GM12801 (cell line): ENCODE measurements around the gene ANKRD11.

Experiments used
- CTCF ChIP-seq: IDR thresholded peaks from one replicate; pipeline ENCODE4 v1.5.1; 2011; ENCODE audit warnings: control low read depth; ENCODE audit not compliant: insufficient read length; ENCODE audit errors: extremely low read depth

Gene ANKRD11

DNA sequence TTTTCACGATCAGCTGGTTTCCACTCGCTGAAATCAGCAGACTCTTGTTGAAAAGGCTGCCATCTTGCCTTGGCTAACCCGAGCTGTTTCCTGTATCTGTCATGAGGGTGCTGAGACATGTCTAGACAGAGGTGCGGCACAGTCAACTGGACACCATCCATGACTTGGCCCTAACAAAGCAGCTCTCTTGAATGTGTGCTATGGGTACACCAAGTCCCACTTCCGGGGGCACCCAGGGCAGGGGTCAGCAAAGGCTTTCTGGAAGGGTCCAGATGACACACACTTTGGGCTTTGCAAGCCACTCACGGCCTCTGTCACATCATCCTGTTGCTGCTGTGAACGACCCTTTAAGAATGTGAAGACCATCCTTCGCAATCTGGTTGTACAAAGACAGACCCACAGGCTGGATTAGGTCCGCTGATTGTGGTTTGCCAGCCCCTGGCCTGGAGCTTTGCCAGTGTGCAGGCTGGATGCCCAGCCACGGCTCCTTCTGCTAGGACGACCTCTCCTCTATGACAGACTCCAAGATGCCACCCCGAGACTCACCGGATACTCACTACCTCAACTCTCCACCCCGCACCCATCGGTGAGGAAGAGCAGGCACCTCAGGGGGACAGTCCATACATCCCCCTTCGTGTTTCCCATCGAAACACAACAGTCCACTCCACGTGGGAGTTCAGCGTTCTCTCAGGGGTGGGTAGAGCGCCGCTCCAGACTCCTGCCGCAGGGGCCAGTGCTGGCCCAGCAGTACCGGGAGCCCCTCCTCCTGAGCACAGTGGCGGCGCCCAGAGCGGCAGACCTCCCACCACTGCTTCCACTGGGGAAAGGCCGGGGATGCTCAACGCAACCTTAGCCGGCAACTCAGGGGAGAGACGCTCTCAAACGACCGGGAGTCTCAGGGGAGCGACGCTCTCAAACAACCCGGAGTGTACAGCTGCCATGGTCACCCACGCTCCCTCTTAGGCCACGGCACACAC, 123.5 kb downstream of the ANKRD11 start:
- no peak for TF ChIP-seq CTCF

DNA sequence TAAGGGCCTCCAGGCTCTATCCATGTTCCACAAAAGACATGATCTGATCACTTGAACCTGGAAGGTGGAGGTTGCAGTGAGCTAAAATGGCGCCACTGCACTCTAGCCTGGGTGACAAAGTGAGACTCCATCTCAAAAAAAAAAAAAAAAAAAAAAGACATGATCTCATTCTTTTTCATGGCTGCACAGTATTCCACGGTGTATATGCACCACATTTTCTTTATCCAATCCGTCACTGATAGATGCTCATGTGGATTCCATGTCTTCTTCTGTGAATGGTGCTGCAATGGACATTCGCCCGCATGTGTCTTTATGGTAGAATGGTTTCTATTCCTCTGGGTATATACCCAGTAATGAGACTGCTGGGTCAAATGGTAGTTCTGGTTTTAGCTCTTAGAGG, 124.4 kb downstream of the ANKRD11 start:
- no peak for TF ChIP-seq CTCF

- TF ChIP-seq CTCF = no peak
Measured at GRCh38 chr16:89365044-89365467, 125.3 kb downstream of the ANKRD11 start.

DNA sequence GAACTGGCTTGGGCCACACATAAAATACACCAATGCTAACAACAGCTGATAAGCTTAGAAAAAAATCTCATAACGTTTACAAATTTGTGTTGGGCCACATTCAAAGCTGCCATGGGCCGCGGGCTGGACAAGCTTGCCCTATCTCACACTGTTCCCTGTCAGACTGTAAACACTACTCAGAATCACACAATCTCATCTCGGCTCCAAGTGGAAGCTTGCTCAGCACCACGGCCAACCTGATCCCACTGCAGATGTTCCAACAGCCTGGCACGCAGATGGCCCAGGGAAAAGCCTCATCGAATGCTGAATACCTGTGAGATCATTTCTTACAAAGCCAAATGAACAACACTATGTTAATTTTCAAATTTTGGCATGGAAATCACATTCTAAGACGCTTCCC, 125.8 kb downstream of the ANKRD11 start:
- TF ChIP-seq CTCF = no peak

- TF ChIP-seq CTCF = no peak
Measured at GRCh38 chr16:89363621-89364393, 126.6 kb downstream of the ANKRD11 start.

DNA sequence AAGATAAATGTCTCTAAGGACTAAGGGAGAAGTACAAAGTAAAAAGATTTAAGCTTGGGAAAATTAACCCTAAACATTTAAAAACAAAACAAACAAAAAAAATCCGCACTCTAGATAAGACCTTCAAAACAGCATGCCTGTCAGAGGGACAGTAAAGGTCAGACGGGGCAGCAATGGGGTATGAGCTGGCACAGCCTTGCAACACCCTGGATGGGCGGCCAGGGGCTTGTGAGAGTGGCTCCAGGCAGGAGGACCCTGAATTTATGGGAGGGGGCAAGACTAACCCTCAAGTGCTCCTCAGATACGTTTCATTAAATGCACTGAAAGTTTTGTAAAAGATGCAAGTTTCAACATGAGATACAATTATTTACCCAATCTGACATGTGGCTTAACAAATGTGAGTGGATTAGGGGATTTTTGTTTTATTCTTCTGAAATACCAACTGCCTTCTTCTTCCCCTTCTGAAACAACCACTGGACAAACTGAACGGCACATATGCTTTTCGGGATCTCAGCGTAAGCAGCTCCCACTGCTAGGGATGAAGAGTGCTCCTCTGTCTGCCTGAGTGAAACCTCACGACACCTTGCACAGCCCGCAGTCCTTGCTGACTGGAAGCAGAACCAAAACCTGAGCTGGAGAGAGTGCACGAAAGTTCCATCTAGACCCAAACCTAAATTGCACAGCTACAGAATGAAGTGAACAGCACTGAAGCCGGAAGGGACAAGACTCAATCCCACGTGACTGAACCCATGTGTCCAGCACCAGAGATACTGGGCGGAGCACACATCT, 128.4 kb downstream of the ANKRD11 start:
- TF ChIP-seq CTCF = no peak
